Measurements from ENCODE around the gene CDC42BPB.
"Not testable (repeated sequence)": the region's sequence is repeated elsewhere in the genome, so short reads cannot be mapped to it uniquely, and the experiment has no call there.

CDC42BPB gene

DNA sequence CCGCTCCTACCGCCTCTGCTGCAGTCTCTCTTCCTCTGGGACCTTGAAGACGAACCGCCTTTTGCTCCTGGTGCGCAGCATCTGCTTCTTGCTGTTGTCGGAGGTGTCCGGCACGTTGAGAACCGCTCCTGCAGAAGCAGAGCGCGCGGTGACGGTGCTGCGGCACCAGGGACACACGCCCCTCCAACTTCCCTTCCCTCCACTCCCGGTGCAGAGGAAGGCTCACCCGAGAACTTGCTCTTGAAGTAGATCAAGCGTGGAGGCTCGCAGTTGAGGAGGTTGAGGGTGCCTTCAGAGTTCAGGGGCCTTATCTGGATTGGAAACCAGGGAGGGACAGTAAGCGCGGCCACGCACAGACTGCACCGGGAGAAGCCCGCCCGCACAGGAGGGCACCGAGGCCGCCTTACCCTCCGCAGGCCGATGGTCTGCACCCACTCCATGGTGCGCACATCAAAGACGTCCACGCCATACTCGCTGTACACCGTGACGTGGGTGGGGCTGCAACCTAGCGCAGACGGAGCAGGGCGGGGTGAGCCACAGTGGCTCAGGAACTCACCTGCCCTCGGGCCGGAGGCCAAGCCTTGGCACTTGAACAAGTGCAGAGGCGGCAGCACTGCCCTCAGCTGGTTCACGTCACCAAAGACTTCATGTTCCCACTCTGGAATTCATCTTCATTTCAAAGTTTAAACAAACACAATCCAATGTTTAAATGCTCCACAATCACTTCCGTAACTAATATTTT, 117.4 kb downstream of the CDC42BPB start:
- no peak for DNase-seq

DNA sequence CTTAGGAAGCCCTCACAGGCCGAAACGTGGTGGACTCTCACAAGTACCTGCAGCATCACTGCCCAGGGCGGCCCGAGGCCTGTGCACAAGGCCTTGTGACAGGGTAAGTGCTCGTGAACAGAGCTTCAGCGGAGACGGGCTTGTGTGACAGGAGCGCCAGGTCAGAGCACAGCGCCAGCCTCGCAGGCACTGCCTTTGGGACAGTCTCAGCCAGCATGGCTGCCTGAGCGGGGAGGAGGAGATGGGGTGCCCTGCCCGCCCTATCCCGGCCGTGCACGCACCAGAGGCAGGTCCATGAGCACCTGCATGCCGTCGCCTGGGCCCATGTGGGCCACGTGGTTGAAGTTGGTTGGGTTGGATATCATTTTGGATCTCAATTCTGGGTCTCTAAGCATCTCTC, 118.0 kb downstream of the CDC42BPB start:
- DNase-seq: no peak

DNA sequence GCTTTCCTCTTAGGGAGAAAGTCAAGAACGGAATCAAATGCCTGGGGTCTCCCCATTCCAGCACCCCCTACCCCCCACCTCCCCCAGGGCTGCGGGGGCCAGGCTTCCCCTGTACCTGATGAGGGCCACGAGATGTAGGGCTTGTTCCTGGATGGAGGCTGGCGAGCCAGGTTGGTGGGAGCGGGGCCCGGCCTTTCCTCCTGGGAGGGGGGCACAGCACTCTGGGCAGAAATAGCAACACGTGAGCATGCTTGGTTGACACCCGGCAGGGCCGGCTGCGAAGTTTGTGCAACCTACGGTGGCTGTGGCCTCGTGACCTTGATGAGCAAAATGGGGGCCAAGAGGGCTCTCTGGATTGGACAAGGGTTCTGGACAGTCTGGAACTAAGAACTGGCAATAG, 119.2 kb downstream of the CDC42BPB start:
- no peak for DNase-seq

DNA sequence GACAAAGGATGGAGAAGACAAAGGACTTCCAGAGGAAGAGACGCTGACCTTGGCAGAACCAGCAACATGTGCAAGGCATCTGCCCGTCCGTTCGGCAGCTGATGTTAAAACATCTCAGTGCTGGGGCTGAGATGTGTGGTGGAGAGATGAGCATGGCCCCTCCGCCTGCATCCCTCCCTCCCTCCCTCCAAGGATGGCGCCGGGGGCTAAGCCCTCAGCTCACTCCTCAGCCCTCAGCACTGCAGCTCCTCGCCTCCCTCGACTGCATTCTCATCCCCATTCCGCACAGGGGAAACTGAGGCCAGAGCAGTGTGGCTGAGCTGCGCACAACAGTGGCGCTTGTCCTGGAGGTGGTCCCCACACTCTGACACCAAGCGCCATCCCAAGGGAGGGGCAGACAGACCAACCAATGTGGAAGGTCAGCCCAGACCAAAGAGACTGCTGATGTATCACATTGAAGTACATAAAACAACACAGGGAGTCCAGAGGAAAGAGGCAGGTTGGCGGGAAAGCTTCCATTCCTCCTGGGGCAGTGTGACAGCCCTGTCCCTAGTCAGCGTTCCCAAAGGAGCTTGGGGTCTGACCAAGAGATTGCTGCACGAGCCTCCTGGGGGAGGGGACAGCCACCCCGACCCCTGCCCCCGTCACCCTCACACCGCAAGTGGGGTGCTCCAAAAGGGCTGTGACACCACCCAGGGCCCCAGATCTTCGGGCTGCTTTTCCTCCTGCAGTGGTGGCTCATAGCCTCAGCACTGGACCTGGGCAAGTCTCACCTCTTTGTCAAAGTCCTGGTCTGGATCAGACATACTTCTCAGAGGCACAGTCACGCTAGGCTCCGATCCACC, 119.8 kb downstream of the CDC42BPB start:
- DNase-seq: no peak

DNA sequence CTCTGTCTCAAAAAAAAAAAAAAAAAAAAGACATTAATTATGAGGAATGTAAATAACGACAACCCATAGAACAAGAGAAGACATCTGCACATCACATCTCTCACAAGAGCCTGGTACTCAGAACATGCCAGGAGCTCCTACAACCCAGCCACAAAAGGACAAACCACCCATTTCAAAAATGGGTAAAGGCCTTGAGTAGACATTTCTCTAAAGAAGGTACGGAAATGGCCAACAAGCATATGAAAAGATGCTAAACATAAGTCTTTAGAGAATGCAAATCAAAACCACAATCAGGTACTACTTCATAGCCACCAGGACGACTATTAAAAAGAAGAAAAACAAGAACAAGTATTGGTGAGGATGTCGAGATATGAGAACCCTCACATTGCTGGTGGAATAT, 121.6 kb downstream of the CDC42BPB start:
- no peak for DNase-seq

DNA sequence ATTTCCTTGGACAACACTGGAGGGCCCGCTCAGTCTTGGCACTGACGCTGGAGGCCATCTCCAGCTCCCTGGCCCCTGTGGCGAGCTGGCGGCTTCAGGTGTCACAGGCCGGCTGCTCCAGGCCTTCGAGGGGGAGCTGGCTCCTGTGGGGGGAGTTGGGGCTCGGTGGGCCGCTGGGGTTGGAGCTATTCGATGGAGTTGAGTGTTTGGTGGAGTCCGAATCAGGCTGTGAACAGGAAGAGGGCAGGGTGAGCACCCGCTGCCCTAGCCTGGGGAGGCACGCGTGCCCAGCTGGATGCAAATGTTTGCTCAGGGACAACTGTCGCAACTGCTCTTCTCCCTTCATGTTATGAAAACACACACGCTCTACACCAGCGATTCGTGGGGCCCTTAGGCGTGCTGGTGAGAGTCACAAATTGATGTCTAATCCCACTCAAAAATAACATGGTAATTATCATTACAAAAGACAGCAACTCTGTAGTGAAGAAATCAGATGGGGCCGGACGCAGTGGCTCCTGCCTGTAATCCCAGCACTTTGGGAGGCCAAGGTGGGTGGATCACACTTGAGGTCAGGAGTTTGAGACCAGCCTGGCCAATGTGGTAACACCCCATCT, 123.6 kb downstream of the CDC42BPB start:
- DNase-seq: no peak

DNA sequence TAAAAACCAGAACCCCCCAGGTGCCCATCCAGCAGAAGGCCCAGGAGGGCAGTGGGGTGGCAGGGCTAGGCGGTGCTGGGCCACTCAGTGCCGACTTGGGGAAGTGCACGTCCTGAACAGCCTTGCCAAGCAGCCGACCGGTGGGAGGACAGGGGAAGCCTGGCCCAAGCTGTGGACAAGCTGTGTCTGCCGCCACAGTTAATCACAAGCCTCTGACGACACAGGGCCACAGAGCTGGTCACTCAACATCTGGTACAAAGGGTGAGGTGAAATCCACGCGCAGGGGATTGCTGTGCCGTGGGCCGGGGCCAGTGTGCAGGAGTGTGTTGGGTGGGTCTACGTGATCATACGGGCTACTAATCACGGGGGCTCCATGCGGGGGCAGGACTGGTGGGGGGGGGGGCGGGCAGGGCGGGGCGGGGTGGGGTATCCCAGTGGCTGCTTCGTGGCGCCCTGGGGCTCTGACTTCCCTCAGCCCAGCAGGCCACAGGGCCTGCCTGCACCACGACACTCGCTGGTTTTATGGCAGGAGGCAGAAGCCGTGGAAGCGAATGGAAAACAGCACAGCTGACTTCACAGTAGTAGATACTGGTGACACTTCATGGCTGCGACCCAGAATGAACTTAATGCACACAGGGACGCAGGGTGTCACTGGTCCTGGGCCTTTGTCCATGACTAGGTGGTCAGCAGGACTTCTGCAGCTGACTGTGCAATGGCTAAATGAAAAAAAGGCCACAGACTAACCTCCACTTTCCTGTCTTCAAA, 124.7 kb downstream of the CDC42BPB start:
- DNase-seq: no peak

- DNase-seq: no peak
Measured at GRCh38 chr14:102931580-102932285, 125.6 kb downstream of the CDC42BPB start.

DNA sequence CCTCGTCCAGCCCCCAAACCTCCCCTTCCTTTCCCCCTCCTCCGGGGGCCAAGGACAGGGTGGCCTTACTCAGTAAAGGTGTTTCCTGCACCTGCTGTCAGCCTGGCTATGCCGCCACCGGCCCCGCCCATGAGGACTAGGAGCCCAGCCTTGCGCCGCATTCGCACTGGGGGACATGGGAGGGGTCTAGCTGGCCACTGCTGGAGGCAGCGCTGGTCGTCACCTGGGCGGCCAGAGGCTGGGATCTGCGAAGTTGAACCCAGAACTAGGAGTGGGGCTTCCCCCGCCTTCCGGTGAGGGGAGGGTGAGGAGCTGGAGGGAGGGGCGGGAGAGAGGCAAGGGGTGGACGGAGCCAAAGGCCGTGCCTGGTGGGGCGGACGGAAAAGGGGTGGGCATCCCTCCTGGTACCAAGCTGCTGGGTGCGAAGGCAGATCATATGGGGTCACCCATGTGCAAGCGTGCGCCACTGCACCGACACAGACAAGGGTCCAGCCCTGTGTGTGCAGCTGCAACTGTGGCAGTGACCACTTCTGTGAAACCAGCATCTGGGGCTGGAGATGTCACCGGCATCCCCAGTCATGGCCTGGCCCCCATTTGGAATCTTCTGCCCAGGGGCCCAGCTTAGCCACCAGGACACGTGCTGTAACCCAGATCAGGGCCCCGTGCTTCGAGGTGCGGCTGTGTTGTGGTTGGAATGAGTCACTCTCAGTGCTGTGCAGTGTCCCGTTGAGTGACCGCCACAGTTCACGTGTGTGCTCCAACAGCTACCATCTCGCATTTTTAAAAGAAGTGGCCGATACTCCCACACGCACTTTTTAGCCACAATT, 126.4 kb downstream of the CDC42BPB start:
- DNase-seq: peak; percentile 43

GRCh38 chr14:102930138-102930752, 127.1 kb downstream of the CDC42BPB start:
- DNase-seq: no peak

DNA sequence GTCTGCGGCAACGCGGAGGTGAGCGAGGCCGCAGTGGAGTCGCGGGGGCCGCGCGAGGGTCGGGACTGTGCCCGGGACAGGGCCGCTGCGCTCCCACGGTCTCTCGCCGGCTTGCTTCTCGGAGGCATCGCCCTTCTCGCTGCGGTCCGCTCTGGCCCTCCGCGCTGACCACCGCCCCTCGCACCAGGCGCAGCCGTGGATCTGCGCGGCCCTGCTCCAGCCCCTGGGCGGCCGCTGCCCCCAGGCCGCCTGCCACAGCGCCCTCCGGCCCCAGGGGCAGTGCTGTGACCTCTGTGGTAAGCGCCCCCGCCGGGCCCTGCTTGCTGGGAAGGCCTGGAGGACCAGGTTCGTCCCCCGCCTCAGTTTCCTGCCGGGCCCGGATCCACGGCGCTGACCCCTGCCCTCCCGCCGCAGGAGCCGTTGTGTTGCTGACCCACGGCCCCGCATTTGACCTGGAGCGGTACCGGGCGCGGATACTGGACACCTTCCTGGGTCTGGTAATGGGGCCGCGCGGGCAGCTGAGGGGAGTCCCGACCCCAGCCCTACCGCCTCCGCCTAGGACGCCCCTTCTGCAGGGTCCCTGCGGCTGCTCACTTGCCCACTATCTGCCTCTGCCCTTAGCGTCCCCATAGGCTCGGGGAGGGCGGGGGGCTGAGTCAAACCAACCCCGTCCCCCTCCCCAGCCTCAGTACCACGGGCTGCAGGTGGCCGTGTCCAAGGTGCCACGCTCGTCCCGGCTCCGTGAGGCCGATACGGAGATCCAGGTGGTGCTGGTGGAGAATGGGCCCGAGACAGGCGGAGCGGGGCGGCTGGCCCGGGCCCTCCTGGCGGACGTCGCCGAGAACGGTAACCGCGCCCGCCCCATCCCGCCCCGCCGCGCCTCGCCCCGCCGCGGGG, 127.9 kb downstream of the CDC42BPB start:
- DNase-seq: no peak

- peak; percentile 53 for DNase-seq
Measured at GRCh38 chr14:102928412-102929240, 128.7 kb downstream of the CDC42BPB start.

- DNase-seq: no peak
Measured at GRCh38 chr14:102927878-102928411, 129.4 kb downstream of the CDC42BPB start.

- no peak for DNase-seq
Measured at GRCh38 chr14:102927346-102927877, 129.9 kb downstream of the CDC42BPB start.

GRCh38 chr14:102926840-102927239, 130.5 kb downstream of the CDC42BPB start:
- DNase-seq: not testable (repeated sequence)

DNA sequence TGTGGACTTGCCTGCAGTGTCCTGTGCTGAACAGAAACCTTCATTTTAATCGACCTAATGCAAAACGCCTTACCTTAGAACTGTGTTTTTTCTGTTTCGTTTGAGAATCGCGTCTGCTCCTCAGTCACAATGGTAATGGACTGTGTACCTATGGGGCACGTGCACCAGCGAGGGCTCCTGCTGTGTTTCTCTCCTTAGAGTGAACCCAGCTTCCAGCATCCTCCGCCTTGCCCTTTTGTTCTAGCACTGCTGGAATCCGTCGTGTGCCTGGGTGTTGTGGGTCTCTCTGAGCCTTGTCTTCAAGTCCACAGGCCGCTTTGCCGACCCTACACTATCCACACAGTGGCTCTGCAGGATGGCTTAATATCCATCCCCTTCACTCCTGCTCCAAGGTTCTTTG, 131.2 kb downstream of the CDC42BPB start:
- DNase-seq: no peak

- DNase-seq: no peak
Measured at GRCh38 chr14:102925646-102926045, 131.7 kb downstream of the CDC42BPB start.
